Neural crest cell (in vitro differentiated cells): Measurements from ENCODE around the gene BRAF. TPM values are rescaled to one million over a fixed set of nuclear protein-coding genes. Genes with fewer than 3 reads are reported as not detected.

Experiments
- DNase-seq: peaks from one replicate; pipeline ENCODE4 v3.0.0; 2021; ENCODE audit warnings: low read depth, mixed read lengths, low spot score
- H3K27ac Mint-ChIP-seq: one replicate; pipeline ENCODE4 v1.8.0; 2021; ENCODE audit warnings: mild to moderate bottlenecking, mixed read lengths; ENCODE audit not compliant: unreplicated experiment
- H3K27me3 Mint-ChIP-seq: 2 replicates; pipeline ENCODE4 v1.8.0; 2021; ENCODE audit warnings: low read depth, mild to moderate bottlenecking, mixed read lengths
- H3K36me3 Mint-ChIP-seq: 2 replicates; pipeline ENCODE4 v1.8.0; 2021; ENCODE audit warnings: low read depth, mild to moderate bottlenecking, mixed read lengths
- H3K4me1 Mint-ChIP-seq: 2 replicates; pipeline ENCODE4 v1.8.0; 2021; ENCODE audit warnings: mixed read lengths
- H3K4me3 Mint-ChIP-seq: one replicate; pipeline ENCODE4 v1.8.0; 2021; ENCODE audit warnings: mild to moderate bottlenecking, mixed read lengths
- H3K9me3 Mint-ChIP-seq: 2 replicates; pipeline ENCODE4 v1.8.0; 2021; ENCODE audit warnings: mixed read lengths
- CTCF ChIP-seq: fragments of 200-600 bp; sonication (generic); conservative IDR thresholded peaks from 2 replicates; pipeline ENCODE4 v1.5.0; 2021; ENCODE audit warnings: antibody characterized with exemption, mild to moderate bottlenecking
- total RNA-seq: library from RNA; stranded (reverse); gene quantifications from 2 replicates; pipeline ENCODE4 v1.2.1, GENCODE V29; 2021

BRAF gene
- total RNA-seq, 1 donor from 2014 or later: 27.7 TPM

DNA sequence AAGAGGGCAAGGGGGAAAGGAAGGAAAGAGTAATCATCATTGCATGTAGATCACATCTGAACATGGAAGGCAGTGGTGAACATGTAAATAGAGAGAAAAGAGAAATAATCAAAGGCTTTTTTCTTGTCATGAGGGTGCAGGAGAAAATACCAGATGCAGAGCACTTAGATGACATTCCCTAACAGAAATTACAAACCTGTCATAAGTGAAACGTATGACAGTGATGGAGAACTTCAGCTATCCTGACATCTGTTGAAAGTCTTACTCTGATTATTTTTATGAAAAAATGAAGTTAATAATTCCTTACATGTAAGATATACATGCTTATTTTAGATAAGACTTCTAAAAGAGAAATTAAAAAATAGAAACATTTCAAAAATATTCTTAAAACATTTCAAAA lies 54.7 kb downstream of the BRAF start:
- Mint-ChIP-seq H3K4me3 (no peak overlapping the region), H3K4me1 (peaks cover 6% of the 10 kb centered on the region), H3K36me3 (peaks cover 10% of the 10 kb centered on the region), H3K27ac (no peak overlapping the region), H3K27me3 (no peaks in the 10 kb centered on the region), H3K9me3 (peaks cover 8% of the 10 kb centered on the region)
- DNase-seq: no peak
- no peak for TF ChIP-seq CTCF

GRCh38 chr7:140869430-140869829 lies 55.3 kb downstream of the BRAF start:
- Mint-ChIP-seq H3K4me3 (no peak overlapping the region), H3K36me3 (peaks cover 10% of the 10 kb centered on the region)

DNA sequence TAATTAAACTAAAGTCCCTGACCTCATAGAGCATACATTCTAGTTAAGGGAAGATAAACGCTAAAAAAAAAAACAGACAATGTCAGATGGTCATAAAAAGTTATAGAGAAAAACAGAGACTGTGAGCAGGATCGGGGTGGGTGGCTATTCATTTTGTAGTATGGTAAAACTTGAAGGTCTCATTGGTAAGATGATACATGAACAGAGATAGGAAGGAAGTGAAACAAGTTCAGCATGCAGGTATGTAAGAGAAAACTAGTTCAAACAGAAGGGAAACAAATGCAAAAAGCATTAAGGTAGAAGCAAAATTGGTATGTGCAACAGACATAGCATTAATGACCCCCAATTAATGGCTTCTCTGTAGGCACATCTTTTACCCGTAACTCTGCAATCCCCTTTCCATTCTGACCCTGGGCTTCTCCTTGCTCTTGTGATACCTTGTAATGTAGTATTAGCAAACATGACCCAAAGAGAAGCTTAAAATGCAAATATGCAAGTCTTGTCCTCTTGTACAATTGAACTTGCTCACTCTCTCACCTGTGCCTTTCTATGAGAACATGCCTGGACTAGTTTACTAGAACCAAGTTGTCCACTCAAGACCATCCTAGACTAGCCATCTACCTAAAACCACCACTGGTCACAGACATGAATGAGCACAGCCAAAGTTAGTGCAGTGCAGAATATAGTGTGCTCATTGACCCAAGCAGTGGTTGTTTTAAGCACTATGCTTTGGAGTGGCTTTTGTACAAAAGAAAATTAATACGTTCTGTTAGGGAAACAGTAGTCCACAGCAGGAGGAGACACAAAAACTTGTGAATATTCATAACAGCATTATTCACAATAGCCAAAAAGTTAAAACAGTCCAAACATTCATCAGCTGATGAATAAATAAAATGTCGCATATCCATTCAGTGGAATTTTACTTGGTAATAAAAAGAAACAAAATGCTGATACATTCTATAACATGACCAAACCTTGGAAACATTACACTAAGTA lies 57.0 kb downstream of the BRAF start:
- no peak for DNase-seq
- Mint-ChIP-seq H3K27me3 (no peaks in the 10 kb centered on the region), H3K9me3 (peaks cover 7% of the 10 kb centered on the region), H3K4me1 (no peaks in the 10 kb centered on the region), H3K27ac (peak overlapping the region; percentile 0), H3K36me3 (peaks cover 11% of the 10 kb centered on the region), H3K4me3 (no peak overlapping the region)
- TF ChIP-seq CTCF: no peak

More at GRCh38 chr7:140869430-140869829, 55.3 kb downstream of the BRAF start:
- peaks cover 6% of the 10 kb centered on the region for H3K4me1 Mint-ChIP-seq
- DNase-seq: no peak
- H3K27me3 Mint-ChIP-seq: no peaks in the 10 kb centered on the region
- H3K9me3 Mint-ChIP-seq: peaks cover 9% of the 10 kb centered on the region
- TF ChIP-seq CTCF: no peak
- H3K27ac Mint-ChIP-seq: no peak overlapping the region

DNA sequence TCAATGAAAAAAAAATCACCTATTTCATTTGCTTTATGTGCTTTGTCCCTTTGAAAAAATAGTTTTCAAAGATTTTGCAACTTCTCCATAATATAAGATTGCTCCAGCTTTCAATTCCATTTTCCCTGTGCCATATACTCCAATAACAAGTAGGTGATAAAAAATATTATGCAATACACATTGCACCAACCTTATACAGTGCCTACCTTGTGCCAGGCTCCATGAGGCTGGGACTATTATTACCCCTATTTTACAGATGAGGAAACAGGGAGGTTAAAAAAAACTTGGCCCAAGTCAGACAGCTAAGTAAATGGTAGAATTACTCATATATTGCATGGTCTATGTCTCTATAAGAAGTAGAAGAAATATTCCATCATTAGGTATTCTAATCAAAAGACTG lies 57.8 kb downstream of the BRAF start:
- no peak for DNase-seq
- H3K4me3 Mint-ChIP-seq: no peak overlapping the region
- H3K9me3 Mint-ChIP-seq: peaks cover 7% of the 10 kb centered on the region
- no peak overlapping the region for H3K27ac Mint-ChIP-seq
- H3K4me1 Mint-ChIP-seq: no peaks in the 10 kb centered on the region
- H3K27me3 Mint-ChIP-seq: no peaks in the 10 kb centered on the region
- TF ChIP-seq CTCF: no peak
- peaks cover 13% of the 10 kb centered on the region for H3K36me3 Mint-ChIP-seq

DNA sequence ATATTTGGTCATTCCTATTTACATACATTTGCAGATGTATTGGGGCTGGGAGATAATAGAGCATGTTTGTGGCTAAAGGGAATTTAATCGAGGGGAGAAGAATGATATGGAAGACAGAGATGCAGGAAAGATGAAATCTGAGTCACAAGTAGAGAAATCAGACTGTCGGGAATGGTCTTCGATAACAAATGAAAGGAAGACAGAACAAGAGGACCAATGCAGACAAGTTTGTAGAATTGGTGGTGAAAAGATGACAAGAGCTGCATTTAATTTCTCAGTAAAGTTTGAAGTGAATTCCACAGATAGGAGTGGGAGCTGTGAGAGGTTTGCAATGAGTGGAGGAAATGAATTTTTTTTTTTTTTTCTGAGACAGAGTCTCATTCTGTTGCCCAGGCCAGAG lies 60.0 kb downstream of the BRAF start:
- H3K4me1 Mint-ChIP-seq: no peaks in the 10 kb centered on the region
- no peak for DNase-seq
- H3K4me3 Mint-ChIP-seq: no peak overlapping the region
- H3K27me3 Mint-ChIP-seq: no peaks in the 10 kb centered on the region
- H3K27ac Mint-ChIP-seq: no peak overlapping the region
- no peak for TF ChIP-seq CTCF
- peaks cover 7% of the 10 kb centered on the region for H3K9me3 Mint-ChIP-seq
- peaks cover 13% of the 10 kb centered on the region for H3K36me3 Mint-ChIP-seq
